AG10803 (cell line): ENCODE measurements around the gene TENT4A.

Experiments
- DNase-seq: peaks from one replicate; pipeline ENCODE4 v3.0.0; 2010; ENCODE audit warnings: low read depth
- H3K4me3 ChIP-seq: 2 replicates; pipeline ENCODE4 v1.5.1; 2011; ENCODE audit warnings: mild to moderate bottlenecking, low read length, control low read depth
- CTCF ChIP-seq: conservative IDR thresholded peaks from 2 replicates; pipeline ENCODE4 v1.5.1; 2011; ENCODE audit warnings: mild to moderate bottlenecking, low read length, control low read depth, inconsistent platforms

The TENT4A gene

DNA sequence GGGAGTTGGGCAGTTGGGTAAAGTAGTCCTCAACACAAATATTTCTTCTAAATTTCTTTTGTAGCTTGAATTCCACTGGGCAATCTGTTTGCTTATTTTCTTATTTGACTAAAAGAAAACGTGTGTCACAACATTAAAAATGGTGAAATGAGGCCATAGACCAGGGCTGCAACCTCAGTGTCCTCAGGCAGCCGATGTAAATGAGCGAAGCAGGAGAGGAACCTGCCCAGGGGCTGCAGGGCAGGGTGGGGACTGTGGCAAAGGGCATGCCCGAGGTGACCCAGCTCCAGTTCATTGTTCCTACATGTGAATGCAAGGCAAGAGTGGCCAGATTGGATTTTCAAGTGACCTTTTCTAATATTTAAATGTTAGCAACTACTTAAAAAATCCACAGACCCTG lies 74.7 kb downstream of the TENT4A start:
- DNase-seq, result no peak
- no peak overlapping the region for H3K4me3 ChIP-seq
- TF ChIP-seq CTCF, result no peak

GRCh38 chr5:6788439-6788838 lies 75.2 kb downstream of the TENT4A start:
- DNase-seq, result no peak
- H3K4me3 ChIP-seq, result no peak overlapping the region
- no peak for TF ChIP-seq CTCF

DNA sequence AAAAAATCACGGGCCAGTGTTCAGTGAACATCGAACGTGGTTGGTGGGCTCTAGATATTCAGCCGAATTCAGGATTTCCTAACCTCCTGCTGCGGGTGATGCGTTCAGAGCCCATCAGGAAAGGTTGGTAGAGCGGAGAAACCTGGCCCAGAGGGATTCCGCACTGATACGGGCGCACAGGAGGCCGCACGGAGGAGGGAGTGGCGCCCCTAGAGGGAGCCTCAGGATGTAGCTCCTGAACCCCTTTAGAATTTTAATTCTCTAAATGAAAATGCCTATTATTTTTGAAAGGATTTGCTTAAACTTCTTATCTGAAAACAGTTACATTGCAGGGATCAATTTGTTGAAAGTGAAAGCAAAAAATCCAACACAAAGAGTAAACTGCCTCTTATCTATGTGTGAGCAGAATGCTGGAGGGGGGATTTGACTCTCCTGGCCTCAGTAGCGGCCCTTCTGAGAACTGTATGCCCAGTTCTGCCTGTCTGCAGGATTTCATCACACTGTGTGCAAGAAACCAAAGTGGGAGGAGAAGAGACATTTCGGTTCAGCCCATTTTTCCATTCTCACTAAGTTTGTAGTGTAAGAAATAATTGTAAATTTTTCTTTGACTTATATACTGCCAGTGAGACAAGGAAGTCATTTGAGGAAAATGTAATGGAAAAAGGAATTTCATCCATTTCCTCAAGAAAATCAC lies 75.9 kb downstream of the TENT4A start:
- DNase-seq, result no peak
- H3K4me3 ChIP-seq, result no peak overlapping the region
- TF ChIP-seq CTCF, result no peak

DNA sequence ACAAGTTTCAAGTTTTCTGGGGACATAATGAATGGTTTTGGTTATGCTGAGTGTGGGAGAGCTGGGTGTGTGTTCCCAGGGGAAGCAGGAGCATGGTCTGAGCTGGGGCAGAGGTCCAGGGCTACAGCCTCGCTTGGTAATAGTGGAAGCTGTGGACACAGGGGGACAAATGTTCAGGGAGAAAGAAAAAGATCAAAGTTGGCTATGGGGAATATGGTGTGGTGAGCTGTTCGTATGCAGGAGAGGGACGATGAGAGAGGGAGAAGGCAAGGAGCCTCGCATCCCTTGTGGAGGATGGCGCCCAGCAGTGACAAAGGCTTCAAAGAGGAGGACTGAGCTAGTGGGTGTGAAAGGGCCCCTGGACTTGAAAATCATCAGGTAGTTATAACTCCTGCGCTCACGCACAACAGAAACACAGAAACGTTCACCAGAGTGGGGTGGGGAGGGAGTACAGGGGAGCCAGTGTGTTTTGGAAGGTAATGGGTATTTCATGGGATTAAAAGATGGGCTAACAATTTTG lies 77.2 kb downstream of the TENT4A start:
- no peak for DNase-seq
- H3K4me3 ChIP-seq, result no peak overlapping the region
- TF ChIP-seq CTCF, result no peak

DNA sequence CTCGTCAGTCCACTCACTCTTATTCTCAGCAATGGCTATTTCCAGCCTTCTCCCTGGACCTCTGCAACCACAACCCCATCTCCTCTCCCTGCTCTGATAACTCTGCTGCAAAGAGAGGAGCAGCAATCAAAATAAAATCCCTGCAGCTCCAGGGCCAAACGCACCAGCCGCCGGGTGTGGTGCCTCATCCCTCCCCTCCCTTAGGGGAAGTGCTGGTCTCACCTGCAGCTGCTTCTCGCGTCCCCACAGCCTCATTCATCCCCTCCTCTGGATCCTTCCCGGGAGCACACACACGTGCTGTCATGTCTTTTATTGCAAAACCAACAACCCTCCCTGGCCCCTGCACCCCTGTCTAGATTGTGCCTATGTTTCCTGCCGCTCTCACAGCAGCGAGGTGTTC lies 77.8 kb downstream of the TENT4A start:
- no peak for DNase-seq
- no peak for TF ChIP-seq CTCF
- H3K4me3 ChIP-seq, result no peak overlapping the region

- no peak overlapping the region for H3K4me3 ChIP-seq
- DNase-seq, result no peak
- no peak for TF ChIP-seq CTCF
Measured at GRCh38 chr5:6792376-6792775, 79.1 kb downstream of the TENT4A start.

DNA sequence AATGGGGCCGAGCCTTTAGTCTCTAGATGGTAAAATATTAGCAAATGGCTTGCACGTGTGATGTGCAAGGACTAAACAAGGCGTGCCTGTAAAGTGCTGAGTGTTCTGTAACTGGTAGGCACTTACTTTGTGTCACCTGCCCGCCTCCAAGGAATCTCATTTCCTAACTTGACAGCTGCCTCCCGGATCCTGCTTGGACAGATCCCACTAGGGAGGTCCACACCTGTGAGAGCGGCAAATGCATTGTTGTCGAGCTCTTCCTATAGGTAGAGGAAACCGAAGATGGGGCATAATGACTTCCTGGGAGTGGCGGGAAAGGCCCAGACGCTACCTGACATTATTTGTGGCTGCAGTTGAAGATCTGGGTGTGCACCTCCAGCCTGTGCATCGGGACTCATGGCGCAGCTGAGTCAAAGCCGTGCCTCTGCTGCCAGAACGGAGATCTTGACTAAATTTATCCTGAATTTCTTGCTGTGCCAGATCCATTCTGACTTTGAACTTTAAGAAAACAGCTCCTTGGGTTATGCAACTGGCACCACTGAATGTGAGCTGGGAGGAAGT lies 79.8 kb downstream of the TENT4A start:
- H3K4me3 ChIP-seq, result no peak overlapping the region
- TF ChIP-seq CTCF, result no peak
- no peak for DNase-seq
